HG02588 (cell line): ENCODE measurements around the gene ADAMTSL5.

Experiments used
- ATAC-seq: cut with Tn5 transposase; IDR thresholded peaks from one replicate; pipeline ENCODE4 v1.9.1; 2021; ENCODE audit warnings: mild to moderate bottlenecking, moderate library complexity; ENCODE audit not compliant: unreplicated experiment

ADAMTSL5 gene

GRCh38 chr19:1468274-1468820 lies 44.5 kb downstream of the ADAMTSL5 start:
- no peak for ATAC-seq

- no peak for ATAC-seq
Observed at GRCh38 chr19:1467490-1468273, 45.1 kb downstream of the ADAMTSL5 start.

GRCh38 chr19:1467215-1467489 lies 45.7 kb downstream of the ADAMTSL5 start:
- ATAC-seq = no peak

GRCh38 chr19:1466461-1467214 lies 46.2 kb downstream of the ADAMTSL5 start:
- ATAC-seq = no peak

- ATAC-seq = no peak
Observed at GRCh38 chr19:1466018-1466460, 46.8 kb downstream of the ADAMTSL5 start.

- ATAC-seq = no peak
Observed at GRCh38 chr19:1465191-1466016, 47.4 kb downstream of the ADAMTSL5 start.

- ATAC-seq = no peak
Observed at GRCh38 chr19:1461862-1462261, 51.0 kb downstream of the ADAMTSL5 start.

GRCh38 chr19:1460033-1460995 lies 52.5 kb downstream of the ADAMTSL5 start:
- no peak for ATAC-seq

GRCh38 chr19:1459479-1459878 lies 53.3 kb downstream of the ADAMTSL5 start:
- no peak for ATAC-seq

GRCh38 chr19:1457892-1458291 lies 54.9 kb downstream of the ADAMTSL5 start:
- no peak for ATAC-seq

GRCh38 chr19:1457031-1457739 lies 55.6 kb downstream of the ADAMTSL5 start:
- ATAC-seq = no peak

GRCh38 chr19:1456121-1456900 lies 56.5 kb downstream of the ADAMTSL5 start:
- ATAC-seq = no peak

- ATAC-seq = no peak
Observed at GRCh38 chr19:1455336-1456120, 57.3 kb downstream of the ADAMTSL5 start.
